Activated CD8-positive, alpha-beta memory T cell treated with anti-CD3 and anti-CD28 coated beads for 24 hours (primary cell): ENCODE data around the gene LILRA2.
"Not testable (repeated sequence)": the region's sequence is repeated elsewhere in the genome, so short reads cannot be mapped to it uniquely, and the experiment has no call there.

Experiments
- DNase-seq: peaks from one replicate; pipeline ENCODE4 v3.0.0-alpha.2; 2020

LILRA2 gene

GRCh38 chr19:54573330-54573872 lies at the start of gene LILRA2:
Gene LILRA2 (plus strand): TSS chr19:54573790. CDS start chr19:54573879, 89 bp downstream.
- no peak for DNase-seq

DNA sequence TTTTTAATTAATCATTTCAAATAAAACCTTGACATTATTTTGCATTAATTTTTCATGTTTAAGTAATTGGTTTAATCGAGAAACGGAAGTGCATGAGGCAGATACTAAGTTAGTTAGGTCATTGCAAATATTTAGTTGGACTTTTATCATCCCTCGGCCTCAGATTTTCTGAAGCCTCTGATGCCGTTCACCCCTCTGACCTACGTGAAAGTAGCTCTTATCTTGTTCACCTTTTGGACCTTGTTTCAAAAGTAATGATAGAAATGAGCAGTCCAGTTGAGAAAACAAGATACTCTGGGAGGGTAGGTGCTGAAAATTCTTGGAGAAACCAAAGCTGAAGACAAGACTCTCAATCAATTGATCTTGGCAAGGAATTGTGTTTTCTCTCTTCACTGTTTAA lies 48.0 kb upstream of the LILRA2 start:
- no peak for DNase-seq

DNA sequence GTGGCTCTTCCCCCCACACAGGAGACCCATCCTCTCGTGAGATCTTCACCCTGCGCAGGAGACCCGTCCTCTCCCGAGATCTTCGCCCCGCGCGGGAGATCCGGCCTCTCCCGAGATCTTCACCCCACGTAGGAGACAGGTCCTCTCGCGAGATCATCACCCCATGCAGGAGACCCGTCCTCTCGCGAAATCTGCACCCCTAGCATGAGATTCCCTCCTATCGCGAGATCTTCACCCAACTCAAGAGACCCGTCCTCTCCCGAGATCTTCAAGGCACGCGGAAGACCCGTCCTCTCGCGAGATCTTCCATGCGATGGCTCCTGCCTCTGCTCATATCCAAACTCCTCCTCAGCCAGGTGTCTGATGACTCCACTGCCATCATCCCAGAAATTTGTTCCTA lies 46.6 kb upstream of the LILRA2 start:
- DNase-seq, result no peak

DNA sequence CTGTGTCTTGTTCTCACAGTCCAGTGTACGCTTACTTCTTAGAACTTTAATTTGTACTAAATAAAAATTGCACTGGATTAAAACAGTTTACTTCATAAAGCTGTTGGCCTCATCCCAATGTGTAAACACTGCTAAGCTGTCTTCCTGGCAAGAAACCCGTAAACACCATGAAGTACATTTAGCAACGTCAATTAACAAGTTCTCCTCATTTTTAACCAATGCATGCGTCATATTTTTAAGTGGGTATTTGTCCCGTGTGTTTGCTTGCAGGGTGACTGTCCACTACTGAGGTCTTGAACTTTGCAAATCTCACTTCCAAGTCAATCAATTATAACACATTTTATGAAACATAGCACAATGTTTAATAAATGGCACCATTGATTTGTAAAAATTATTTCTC lies 42.7 kb upstream of the LILRA2 start:
- no peak for DNase-seq

- no peak for DNase-seq
These were observed 41.1 kb upstream of the LILRA2 start for GRCh38 chr19:54532528-54532927.

DNA sequence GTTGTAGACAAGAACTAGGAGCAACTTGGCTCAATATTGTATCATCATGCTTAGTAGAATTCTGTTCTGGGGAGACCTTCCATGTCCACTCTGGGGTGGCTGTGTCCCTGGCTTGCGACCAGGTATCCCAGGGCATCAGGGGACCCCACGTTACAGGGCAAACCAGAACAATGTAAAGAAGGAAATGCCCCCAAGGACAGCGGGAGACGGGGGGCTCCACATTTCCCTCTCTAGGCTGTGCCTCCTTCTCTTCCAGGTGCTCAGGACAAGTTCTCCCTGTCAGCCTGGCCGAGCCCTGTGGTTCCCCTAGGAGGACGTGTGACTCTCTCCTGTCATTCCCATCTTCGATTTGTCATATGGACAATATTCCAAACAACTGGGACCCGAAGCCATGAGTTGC lies 40.1 kb upstream of the LILRA2 start:
- no peak for DNase-seq

DNA sequence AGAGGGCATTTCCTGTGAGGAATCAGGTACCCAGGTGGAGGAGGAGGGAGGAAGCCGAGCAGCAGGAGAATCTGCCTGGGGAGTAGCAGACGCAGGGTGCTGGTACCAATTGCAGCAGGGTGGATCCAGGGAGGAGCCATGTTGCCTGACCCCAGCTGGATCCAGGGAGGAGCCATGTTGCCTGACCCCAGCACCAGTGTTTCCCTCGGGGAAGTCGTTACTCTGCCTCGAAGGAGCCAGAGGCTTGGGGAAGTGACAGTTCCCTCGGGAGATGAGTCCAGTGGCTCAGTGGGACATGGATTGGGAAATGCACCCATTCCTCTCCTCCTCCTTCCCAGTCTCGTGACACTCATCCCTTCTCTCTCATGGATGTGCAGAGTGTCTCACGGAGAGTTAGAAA lies 39.4 kb upstream of the LILRA2 start:
- DNase-seq, result no peak

- no peak for DNase-seq
These were observed 38.0 kb upstream of the LILRA2 start for GRCh38 chr19:54535601-54536000.

DNA sequence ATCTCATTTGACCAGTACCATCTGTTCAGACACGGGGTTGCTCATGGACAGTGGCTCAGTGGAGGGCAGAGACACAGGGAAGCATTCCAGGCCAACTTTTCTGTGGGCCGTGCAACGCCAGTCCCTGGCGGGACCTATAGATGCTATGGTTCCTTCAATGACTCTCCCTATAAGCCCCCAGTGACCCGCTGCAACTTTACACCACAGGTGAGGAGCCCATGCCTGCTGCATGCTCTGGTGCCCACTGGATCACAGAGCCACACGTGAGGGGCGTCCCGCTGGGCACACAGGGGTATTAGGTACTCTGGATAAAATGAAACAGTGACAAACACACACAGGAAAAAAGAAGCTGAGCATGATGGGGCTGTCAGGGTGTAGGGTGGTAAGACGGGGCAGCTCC lies 36.6 kb upstream of the LILRA2 start:
- no peak for DNase-seq

DNA sequence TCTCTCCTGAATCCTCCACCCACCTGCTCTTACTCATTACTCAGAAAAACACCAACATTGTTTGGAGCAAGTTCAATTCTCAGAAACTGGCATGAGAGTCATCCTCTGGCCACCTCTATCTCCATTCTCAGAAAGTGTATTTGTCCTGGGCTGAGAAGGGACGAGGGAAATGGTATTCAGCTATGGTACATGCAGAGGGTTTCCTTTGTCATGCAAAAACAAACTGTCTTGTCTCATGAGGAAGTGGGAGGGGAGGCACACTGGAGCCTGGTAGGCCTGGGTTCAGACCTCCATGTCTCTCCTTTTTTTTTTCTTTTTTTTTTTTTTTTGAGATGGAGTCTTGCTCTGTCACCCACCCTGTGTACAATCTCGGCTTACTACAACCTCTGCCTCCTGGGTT lies 31.9 kb upstream of the LILRA2 start:
- no peak for DNase-seq

GRCh38 chr19:54548806-54549205 lies 24.8 kb upstream of the LILRA2 start:
- DNase-seq, result no peak

GRCh38 chr19:54549224-54549623 lies 24.4 kb upstream of the LILRA2 start:
- no peak for DNase-seq

- no peak for DNase-seq
These were observed 22.3 kb upstream of the LILRA2 start for GRCh38 chr19:54551293-54551692.

GRCh38 chr19:54551950-54552912 lies 21.4 kb upstream of the LILRA2 start:
- no peak for DNase-seq

GRCh38 chr19:54552913-54553310 lies 20.7 kb upstream of the LILRA2 start:
- DNase-seq, result no peak

DNA sequence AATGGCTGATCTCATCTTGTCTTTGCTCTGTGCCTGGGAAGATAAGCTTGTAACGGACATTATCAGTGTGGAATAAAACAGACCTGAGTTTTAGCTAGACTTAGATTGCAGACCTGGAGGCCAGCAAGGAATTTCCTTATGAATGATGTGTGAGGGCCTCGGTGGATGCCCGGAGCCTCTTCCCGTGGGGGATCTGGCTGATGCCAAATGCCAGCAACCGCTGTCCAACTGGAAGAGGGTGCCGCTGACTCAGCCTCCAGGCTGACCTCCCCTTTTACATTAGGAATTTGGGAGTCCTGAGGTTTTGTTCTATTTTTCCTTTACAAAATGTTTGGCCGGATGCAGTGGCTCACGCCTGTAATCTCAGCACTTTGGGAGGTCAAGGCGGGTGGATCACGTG lies 19.6 kb upstream of the LILRA2 start:
- DNase-seq, result no peak

- DNase-seq, result no peak
These were observed 18.7 kb upstream of the LILRA2 start for GRCh38 chr19:54554896-54555295.

- DNase-seq, result no peak
These were observed 17.4 kb upstream of the LILRA2 start for GRCh38 chr19:54556194-54556593.

GRCh38 chr19:54558339-54558738 lies 15.3 kb upstream of the LILRA2 start:
- DNase-seq, result no peak

DNA sequence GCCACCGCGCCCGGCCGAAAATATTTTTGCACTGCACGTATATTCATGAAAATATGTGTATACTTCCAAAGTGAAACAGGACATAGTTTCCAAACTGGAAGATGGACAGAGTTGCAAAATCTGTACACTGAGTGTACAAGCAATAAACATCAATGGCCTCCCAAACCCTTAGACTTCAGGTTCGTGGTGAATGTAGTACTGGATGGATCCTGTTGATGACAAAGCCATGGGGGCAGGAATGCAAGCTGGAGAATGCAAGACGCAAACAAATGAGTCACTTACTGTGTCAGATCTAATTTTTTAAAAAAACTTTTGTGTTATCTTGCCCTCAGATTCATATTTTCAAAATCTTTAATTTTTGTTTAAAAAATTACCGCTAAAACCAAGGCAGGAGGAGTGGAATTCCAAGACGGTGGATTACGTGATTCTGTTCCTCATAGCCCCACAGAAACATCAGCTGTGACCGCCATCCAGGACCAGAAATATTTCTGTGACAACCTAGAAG lies 12.7 kb upstream of the LILRA2 start:
- DNase-seq, result no peak

DNA sequence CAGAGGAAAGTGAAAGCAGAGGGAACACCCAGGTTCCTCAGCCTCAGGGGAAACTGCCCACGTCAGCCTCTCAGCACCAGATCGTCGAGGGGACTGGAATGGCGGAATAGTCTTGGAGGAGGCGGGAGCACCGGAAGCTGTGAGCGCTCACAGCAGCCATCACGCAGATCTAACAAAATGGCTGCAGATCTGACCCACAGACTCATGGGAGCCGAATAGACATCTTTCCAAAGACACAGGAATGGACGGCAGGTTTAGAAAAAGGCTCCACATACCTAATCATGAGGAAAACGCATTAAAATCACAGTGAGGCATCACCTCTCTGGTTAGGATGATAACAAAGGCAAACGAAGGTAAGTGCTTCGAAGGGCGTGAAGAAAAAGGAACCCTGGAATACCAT lies 11.8 kb upstream of the LILRA2 start:
- DNase-seq, result no peak

GRCh38 chr19:54563206-54563605 lies 10.4 kb upstream of the LILRA2 start:
- DNase-seq, result not testable (repeated sequence)

GRCh38 chr19:54570316-54570715 lies 3.3 kb upstream of the LILRA2 start:
- no peak for DNase-seq
